ENCODE measurements around the gene WDR70.

DNA sequence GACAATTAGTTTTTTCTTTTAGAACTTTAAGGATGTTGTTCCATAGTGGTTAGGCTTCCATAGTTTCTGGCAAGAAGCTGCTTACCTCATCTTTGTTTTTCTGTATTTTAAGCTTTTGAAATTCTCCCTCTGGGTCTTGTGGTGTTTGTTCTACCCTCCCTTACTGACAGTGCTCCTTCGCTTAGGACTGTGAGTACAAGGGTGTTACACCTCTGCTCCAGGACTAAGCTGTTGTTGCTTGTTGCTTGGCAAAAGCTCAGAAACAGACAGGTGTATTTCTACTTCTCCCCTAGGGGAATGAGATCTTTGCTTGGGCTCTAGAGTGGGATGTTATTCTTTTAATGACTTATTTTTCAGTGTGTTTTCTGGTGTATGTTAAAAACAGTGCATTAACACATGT is 225.2 kb downstream of the WDR70 start:
- TF ChIP-seq ESRRG (CRISPR knock-in tag; IDR thresholded peaks at IDR 0.05) (no peak), OSR1 (CRISPR knock-in tag; IDR thresholded peaks at IDR 0.05) (no peak), ZFP3 (CRISPR knock-in tag; IDR thresholded peaks at IDR 0.05) (no peak)
- TF ChIP-seq, protein P1, sequence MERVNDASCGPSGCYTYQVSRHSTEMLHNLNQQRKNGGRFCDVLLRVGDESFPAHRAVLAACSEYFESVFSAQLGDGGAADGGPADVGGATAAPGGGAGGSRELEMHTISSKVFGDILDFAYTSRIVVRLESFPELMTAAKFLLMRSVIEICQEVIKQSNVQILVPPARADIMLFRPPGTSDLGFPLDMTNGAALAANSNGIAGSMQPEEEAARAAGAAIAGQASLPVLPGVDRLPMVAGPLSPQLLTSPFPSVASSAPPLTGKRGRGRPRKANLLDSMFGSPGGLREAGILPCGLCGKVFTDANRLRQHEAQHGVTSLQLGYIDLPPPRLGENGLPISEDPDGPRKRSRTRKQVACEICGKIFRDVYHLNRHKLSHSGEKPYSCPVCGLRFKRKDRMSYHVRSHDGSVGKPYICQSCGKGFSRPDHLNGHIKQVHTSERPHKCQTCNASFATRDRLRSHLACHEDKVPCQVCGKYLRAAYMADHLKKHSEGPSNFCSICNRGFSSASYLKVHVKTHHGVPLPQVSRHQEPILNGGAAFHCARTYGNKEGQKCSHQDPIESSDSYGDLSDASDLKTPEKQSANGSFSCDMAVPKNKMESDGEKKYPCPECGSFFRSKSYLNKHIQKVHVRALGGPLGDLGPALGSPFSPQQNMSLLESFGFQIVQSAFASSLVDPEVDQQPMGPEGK (CRISPR knock-in tag; IDR thresholded peaks at IDR 0.05; ENCODE audit: borderline replicate concordance): no peak
